ENCODE data around the gene MYBPC1.

Gene MYBPC1

GRCh38 chr12:101706403-101706802 lies 111.6 kb downstream of the MYBPC1 start:
- in situ Hi-C loops (cut with HindIII; ENCODE audit: low pct_ligation_motif_present, low sequenced_read_pairs), result no loop called here
- TF ChIP-seq CTCF (IDR thresholded peaks at IDR 0.05; ENCODE audit: low read depth, low read length, missing control alignments), result no peak
- no peak overlapping the region for H3K4me3 ChIP-seq (ENCODE audit: low read depth, low read length)
- no peak overlapping the region for H3K27ac ChIP-seq
- DNase-seq, result no peak
- H3K27me3 ChIP-seq (replicated peaks), result no peaks in the 10 kb centered on the region
- H3K36me3 ChIP-seq (replicated peaks), result no peaks in the 10 kb centered on the region

- Histone ChIP-seq H3K4me3 (ENCODE audit: low read depth, low read length) (no peak overlapping the region), H3K27me3 (replicated peaks) (no peaks in the 10 kb centered on the region), H3K27ac (no peak overlapping the region), H3K36me3 (replicated peaks) (no peaks in the 10 kb centered on the region)
- TF ChIP-seq CTCF (IDR thresholded peaks at IDR 0.05; ENCODE audit: low read depth, low read length, missing control alignments), result no peak
- in situ Hi-C loops (cut with HindIII; ENCODE audit: low pct_ligation_motif_present, low sequenced_read_pairs), result no loop called here
- DNase-seq, result peak; percentile 38
Measured at GRCh38 chr12:101707131-101707782, 112.5 kb downstream of the MYBPC1 start.

- Histone ChIP-seq H3K27ac (no peak overlapping the region), H3K27me3 (replicated peaks) (no peaks in the 10 kb centered on the region), H3K36me3 (replicated peaks) (no peaks in the 10 kb centered on the region), H3K4me3 (ENCODE audit: low read depth, low read length) (no peak overlapping the region)
- TF ChIP-seq CTCF (IDR thresholded peaks at IDR 0.05; ENCODE audit: low read depth, low read length, missing control alignments), result no peak
- in situ Hi-C loops (cut with HindIII; ENCODE audit: low pct_ligation_motif_present, low sequenced_read_pairs), result no loop called here
- DNase-seq, result no peak
Measured at GRCh38 chr12:101710288-101710687, 115.5 kb downstream of the MYBPC1 start.

- no peak for TF ChIP-seq CTCF (IDR thresholded peaks at IDR 0.05; ENCODE audit: low read depth, low read length, missing control alignments)
Measured at GRCh38 chr12:101713059-101713682, 118.4 kb downstream of the MYBPC1 start.

GRCh38 chr12:101713930-101714329 lies 119.2 kb downstream of the MYBPC1 start:
- no peak overlapping the region for H3K4me3 ChIP-seq (ENCODE audit: low read depth, low read length)
- no peak for TF ChIP-seq CTCF (IDR thresholded peaks at IDR 0.05; ENCODE audit: low read depth, low read length, missing control alignments)
- H3K27me3 ChIP-seq (replicated peaks), result no peaks in the 10 kb centered on the region
- no peak for DNase-seq
- no peaks in the 10 kb centered on the region for H3K36me3 ChIP-seq (replicated peaks)
- in situ Hi-C loops (cut with HindIII; ENCODE audit: low pct_ligation_motif_present, low sequenced_read_pairs), result no loop called here
- no peak overlapping the region for H3K27ac ChIP-seq

More at GRCh38 chr12:101713059-101713682, 118.4 kb downstream of the MYBPC1 start:
- DNase-seq, result no peak
- Histone ChIP-seq H3K27me3 (replicated peaks) (no peaks in the 10 kb centered on the region), H3K27ac (no peak overlapping the region), H3K4me3 (ENCODE audit: low read depth, low read length) (no peak overlapping the region), H3K36me3 (replicated peaks) (no peaks in the 10 kb centered on the region)
- in situ Hi-C loops (cut with HindIII; ENCODE audit: low pct_ligation_motif_present, low sequenced_read_pairs), result no loop called here

Measured in brain microvascular endothelial cell (primary cell).